GM18508 (cell line): ENCODE measurements around the gene RNU6-9.
"Not testable (repeated sequence)": the region's sequence is repeated elsewhere in the genome, so short reads cannot be mapped to it uniquely, and the experiment has no call there.

Experiments
- ATAC-seq: cut with Tn5 transposase; IDR thresholded peaks from one replicate; pipeline ENCODE4 v1.9.1; 2021; ENCODE audit warnings: moderate number of reproducible peaks; ENCODE audit not compliant: insufficient read depth, unreplicated experiment

Gene RNU6-9

GRCh38 chr19:876780-877314, 16.4 kb upstream of the RNU6-9 start:
- no peak for ATAC-seq

DNA sequence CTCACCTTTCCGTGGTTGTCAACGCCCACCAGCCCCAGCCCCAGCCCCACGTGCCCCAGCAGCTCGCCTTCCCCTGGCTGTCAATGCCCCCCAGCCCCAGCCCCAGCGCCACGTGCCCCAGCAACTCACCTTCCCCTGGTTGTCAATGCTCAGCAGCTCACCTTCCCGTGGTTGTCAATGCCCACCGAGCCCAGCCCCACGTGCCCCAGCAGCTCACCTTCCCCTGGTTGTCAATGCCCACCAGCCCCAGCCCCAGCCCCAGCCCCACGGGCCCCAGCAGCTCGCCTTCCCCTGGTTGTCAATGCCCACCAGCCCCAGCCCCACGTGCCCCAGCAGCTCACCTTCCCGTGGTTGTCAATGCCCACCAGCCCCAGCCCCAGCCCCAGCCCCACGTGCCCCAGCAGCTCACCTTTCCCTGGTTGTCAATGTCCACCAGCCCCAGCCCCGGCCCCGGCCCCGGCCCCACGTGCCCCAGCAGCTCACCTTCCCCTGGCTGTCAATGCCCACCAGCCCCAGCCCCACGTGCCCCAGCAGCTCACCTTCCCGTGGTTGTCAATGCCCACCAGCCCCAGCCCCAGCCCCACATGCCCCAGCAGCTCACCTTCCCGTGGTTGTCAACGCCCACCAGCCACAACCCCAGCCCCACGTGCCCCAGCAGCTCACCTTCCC, 15.2 kb upstream of the RNU6-9 start:
- not testable (repeated sequence) for ATAC-seq

- not testable (repeated sequence) for ATAC-seq
Observed at GRCh38 chr19:878751-879561, 14.3 kb upstream of the RNU6-9 start.

DNA sequence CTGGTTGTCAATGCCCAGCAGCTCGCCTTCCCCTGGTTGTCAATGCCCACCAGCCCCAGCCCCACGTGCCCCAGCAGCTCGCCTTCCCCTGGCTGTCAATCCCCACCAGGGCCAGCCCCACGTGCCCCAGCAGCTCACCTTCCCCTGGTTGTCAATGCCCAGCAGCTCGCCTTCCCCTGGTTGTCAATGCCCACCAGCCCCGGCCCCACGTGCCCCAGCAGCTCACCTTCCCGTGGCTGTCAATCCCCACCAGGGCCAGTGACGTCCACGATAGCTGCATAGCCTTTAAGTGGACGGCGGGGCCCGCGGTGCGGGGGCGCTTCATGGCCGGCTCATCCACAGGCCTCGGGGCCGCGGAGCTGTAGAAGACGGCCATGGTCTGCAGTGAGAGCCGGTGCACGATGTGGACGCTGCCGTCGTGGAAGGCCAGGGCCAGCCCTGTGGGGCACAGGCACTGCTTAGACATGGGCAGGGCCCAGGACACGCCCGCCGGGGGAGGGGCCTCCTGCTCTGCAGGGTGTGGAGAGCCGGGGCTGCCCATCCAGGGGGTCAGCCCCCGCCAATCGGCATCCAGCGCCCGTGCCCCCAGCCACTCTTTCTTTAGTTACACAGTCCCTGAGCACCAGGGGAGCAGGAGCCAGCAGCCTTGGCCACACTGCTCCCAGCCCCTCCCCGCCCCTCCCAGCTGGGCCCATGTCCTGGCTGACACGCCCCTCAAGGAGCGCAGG, 13.4 kb upstream of the RNU6-9 start:
- no peak for ATAC-seq

DNA sequence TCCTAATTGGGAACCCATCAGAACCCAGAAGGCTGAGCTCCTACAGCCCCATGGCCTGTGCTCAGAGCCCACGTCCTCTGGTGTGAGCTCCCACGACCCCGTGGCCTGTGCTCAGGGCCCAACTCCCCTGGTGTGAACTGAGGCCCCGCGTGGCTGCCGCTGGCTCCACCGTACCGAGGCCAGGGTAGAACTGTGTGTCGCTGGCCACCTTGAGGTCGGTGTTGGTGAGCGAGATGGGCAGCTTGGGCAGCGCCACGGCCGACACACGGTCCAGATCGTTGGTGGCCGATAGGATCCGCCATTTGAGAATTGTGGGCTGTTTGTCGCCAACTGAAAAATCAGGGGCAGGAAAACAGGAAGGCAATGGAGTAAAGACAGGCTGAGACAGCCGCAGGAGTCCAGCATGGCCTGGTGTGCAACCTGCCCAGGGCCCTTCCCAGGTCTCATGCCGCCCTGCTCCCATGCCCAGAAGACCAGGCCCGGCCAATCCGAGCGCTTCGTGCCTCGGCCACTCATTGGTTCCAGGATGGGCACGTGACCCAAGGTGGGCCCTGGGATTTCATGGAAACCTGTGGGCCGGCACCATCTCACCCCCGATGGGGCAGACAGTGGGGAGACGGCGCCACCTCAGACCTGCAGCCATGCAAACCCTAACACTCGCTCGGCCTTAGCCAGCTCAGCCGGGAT, 11.8 kb upstream of the RNU6-9 start:
- no peak for ATAC-seq

GRCh38 chr19:882871-883497, 10.3 kb upstream of the RNU6-9 start:
- ATAC-seq, result no peak

DNA sequence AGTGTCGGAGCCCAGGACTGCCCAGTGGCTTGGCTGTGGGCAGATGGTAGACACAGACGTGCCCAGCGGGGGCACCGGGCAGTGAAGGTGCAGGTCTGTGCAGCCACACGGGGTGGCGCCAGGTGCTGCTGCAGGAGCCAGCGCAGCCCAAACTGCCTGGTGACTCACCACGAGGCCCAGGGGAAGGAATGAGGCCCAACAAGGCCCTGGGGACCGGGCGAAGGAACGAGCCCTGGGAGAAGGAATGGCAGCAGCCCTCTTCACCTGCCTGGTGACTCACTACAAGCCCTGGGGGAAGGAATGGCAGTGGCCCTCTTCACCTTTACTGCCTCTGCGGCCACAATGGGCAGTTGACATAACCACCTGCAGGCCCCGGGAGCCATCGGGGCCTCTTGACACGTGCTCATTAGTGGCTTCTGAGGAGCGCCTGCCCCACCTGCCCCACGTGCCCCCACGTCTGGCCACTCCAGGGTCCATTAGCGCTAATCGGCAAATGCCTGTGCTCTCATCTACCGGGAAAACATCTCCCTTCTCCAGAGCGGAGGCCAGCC, 9.5 kb upstream of the RNU6-9 start:
- ATAC-seq, result no peak

- no peak for ATAC-seq
Observed at GRCh38 chr19:884420-885211, 8.7 kb upstream of the RNU6-9 start.

DNA sequence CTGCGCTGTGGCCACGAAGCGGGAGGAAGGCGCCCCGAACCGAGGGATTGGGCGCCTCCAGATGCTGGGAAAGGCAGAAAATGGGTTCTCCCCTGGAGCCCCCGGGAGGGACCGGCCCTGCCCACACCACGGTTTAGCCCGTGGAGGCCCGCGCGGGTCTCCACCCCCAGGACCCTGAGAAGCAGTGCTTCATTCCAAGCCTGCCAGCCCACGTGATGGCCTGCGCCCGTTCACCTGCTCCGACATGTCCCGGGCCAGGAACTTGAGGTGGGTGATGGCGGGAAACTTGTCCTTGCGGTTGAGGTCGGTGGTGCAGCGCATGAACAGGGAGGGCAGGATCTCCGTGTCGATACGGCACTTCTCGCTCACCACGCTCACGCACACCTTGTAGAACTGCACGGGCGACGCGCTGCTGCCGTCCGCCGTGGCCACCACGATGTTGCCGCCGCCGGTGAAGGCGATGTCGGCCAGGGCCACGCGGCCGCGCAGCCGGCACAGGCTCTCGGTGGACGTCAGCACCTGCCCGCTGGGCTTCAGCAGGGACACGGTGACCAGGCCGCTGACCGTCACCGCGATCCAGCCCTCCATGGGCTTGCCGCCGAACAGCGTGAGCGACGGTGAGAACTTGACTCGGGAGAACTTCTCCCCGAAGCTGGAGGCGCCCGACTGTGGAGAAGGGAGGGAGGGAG, 7.6 kb upstream of the RNU6-9 start:
- ATAC-seq, result no peak

DNA sequence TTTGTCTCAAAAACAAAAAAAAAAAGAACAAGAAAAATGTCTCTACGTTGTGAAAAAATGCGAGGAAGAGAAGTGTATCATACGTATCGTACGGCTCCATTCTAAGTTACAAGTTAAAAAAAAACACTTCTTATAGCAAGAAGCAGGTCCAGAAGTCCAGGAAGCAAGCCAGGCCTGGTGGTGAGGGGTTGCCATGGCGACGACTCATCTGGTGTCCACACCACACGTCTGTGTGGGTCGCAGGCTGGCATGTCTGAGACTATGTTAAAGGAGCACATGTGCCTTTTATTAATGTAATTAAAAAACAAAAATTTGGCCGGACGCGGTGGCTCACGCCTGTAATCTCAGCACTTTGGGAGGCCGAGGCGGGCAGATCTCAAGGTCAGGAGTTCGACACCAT, 6.2 kb upstream of the RNU6-9 start:
- no peak for ATAC-seq

GRCh38 chr19:887599-887998, 5.7 kb upstream of the RNU6-9 start:
- no peak for ATAC-seq

- ATAC-seq, result no peak
Observed at GRCh38 chr19:888581-889385, 4.5 kb upstream of the RNU6-9 start.

DNA sequence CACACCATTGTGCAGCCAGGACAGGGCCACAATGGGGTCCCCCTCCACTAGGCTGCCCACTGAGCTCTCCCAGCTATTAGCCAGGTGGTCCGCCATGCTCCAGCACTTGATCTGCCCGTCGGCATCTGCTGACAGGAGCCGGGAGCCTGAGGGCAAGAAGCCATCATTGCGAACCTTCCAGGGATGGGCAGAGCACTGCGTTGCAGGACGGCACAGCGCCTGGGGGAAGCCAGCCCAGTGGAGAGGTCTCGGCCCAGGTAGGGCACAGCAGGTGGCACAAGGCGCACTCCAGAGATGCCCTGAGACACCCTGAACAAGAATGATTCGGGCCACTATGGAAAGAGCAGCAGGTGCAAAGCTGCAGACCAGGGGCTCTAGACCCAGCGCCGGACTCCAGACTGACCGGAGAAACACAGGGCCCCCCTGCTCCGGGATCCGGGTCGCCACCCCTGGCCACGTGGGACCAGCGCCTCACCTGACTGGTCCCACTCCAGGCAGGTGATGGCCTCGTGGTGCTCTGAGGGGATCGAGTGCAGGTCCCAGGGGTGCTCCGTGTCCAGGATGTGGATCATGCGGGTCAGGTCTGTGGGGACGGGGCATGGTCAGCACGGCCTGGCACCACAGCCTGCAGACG, 3.5 kb upstream of the RNU6-9 start:
- no peak for ATAC-seq

- ATAC-seq, result no peak
Observed at GRCh38 chr19:890831-891230, 2.5 kb upstream of the RNU6-9 start.

DNA sequence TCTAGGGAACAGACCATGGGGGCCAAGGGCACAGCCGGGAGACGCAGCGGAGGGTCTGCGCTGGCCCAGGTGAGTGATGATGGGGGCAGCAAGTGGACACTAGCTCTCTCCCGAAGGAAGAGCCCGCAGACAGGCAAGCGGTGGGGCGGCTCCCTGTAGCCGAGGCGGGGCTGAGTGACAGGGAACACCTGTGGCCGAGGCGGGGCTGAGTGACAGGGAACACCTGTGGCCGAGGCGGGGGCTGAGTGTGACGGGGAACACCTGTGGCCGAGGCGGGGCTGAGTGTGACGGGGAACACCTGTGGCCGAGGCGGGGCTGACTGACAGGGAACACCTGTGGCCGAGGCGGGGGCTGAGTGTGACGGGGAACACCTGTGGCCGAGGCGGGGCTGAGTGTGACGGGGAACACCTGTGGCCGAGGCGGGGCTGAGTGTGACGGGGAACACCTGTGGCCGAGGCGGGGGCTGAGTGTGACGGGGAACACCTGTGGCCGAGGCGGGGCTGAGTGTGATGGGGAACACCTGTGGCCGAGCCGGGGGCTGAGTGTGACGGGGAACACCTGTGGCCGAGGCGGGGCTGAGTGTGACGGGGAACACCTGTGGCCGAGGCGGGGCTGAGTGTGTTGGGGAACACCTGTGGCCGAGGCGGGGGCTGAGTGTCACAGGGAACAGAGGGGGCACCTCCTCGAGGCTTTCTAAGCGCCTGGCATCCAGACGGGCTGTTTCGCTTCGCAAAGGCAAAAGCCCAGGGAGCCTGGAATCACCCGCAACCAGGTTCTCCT, 1.7 kb upstream of the RNU6-9 start:
- ATAC-seq, result not testable (repeated sequence)

DNA sequence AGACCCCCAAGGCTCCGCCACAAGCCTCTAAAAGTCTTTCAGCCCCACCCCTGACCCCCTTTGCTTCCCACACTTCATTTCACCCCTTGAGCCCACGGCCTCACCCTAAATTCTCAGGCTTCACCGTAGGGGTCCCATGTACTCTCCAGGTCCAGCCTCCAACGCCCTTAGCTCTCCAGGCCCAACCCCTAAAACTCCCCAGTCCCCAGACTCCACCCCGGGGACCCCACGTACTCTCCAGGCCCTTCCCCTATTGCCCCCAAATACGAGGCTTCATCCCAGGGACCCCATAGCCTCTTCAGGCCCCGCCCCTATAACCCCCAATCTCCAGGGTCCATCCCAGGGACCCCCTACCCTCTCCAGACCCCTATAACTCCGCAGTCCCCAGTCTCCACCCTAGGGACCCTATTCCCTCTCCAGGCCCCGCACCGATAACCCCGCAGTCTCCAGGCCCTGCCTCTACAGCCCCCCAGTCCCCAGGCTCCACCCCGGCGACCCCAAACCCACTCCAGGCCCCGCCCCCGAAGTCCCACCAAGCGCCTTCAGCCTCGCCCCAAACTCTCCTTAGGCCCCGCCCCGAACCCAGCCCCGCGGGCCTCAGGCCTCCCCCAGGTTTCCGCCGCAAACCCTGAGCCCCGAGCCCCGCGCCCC, 916 bp upstream of the RNU6-9 start:
- no peak for ATAC-seq
